D341Med (cell line): Measurements from ENCODE around the gene RAD51B.

ENCODE experiments used
- DNase-seq: peaks from one replicate; pipeline ENCODE4 v3.0.0; 2012; ENCODE audit warnings: low spot score

Gene RAD51B

GRCh38 chr14:68705741-68706283 lies 886.2 kb downstream of the RAD51B start:
- DNase-seq, result no peak

GRCh38 chr14:68707482-68707881 lies 887.9 kb downstream of the RAD51B start:
- no peak for DNase-seq

GRCh38 chr14:68708343-68708742 lies 888.8 kb downstream of the RAD51B start:
- DNase-seq, result no peak

DNA sequence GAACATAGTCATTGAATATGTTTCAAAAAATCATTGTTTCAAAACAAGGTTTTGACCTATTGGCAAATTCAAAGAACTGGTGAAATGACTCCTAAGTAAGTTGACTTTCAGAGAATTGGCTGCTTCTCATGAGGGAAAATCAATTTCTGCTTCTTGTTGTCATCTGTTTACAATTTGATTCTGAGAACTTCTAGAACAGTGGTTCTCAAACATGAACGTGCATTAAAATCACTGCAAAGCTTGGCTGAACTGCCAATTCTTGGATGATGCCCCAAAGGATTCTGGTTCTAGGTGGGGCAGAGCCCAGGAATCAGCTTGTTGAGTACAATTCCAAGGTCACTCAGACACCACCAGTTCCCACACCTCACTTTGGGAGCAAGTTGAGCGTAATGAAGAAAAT lies 889.4 kb downstream of the RAD51B start:
- DNase-seq, result no peak

DNA sequence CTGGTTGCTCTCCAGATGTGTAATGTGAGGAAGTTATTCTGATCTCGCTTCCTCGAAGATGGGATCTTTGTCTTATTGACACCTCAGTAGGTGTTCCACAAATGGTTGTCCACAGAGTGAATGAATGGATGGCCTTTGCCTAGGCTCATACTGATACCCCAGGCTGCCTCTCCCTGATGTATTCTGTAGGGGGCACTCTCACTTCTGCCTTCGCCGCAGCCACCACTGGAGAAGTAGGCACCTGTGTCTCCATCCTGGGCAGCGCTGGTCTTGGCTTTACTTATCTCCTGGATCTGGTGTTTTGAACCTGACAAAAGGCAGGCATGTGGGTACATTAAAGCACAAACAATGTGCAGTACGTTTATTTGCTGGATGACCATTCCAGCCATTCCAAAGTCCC lies 891.2 kb downstream of the RAD51B start:
- DNase-seq, result no peak

GRCh38 chr14:68711561-68712309 lies 892.2 kb downstream of the RAD51B start:
- no peak for DNase-seq

- no peak for DNase-seq
Observed at GRCh38 chr14:68712703-68713370, 893.3 kb downstream of the RAD51B start.

DNA sequence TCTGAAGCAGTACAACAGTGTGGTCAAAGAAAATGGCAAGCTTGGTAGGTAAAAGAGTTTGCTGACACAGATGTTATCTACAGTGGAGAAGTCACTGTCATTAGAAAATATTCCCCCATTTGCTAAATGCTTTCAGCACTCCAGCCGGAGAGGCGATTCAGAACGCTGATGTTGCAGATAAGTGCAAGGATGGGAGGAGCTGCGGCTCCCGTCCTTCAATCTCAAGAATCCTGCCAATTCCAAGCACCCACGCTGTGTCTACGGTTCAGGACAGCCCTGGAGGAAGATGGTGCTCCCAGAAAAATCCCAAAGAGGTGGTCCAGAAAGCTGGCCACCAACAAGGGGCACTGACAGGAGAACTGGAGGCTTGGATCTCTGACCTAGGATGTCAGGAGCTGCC lies 894.2 kb downstream of the RAD51B start:
- no peak for DNase-seq

GRCh38 chr14:68714991-68715924 lies 895.7 kb downstream of the RAD51B start:
- no peak for DNase-seq

- DNase-seq, result no peak
Observed at GRCh38 chr14:68716698-68717097, 897.1 kb downstream of the RAD51B start.

DNA sequence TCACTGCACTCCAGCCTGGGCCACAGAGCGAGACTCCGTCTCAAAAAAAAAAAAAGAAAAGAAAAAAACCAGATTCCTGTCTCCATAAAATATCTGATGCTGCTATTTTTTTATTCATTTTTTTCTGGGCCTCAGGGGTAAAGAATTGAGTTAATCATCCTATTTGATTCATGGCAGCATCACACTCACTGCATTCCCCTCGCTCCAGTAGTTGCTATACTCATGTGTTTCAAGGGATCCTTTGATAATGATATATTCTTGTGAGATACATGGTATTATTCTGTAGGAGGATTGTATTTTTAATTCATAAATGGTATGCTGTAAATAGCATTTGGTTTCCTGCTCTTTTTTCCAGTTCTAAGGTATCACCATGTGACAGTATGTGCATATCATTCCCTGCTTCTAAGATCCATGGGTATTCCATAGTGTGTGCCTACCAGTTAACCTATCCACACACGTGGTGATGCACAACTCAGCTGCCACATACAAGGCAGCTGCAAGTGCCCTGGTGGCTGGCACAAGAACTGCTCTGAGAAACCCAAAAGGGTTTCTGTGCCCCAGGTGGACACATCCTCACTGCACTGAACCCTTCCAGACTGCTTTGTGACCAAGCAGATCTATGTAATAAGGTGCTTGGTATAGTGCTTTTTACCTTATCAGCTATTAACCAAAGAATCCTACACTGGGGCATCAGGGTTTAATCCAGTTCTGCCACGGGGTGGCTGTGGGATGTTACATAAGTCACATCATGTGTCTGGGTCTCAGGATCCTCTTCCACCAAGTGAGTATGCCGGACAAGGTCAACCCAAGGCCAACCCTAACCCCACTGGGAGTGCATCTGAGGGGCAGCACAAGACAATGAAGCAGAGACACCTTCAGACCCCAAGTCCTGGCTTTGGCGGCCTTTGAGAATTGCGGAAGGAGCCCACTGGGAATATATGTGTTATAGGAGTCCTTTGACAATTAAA lies 898.7 kb downstream of the RAD51B start:
- DNase-seq, result no peak

- DNase-seq, result no peak
Observed at GRCh38 chr14:68719634-68720384, 900.2 kb downstream of the RAD51B start.

DNA sequence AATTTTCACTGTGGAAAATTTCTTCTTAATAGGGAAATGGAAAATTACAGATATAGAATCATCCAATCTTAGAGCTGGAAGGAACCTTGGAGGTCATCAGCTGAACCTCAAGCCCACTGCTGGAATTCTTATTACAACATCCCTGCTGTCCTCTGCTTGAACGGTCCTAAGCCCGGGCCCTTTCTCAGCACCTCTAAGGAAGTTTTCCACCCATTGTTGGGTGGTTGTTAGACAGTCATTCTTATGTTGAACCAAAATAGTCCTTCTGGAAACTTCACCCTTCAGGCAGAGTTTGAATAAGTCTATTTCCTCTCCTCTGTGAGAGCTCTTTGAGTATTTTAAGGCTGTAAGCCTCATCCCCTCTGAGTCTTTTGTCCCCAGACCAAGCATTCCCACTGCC lies 902.6 kb downstream of the RAD51B start:
- DNase-seq, result no peak

GRCh38 chr14:68722968-68723566 lies 903.5 kb downstream of the RAD51B start:
- DNase-seq, result no peak

DNA sequence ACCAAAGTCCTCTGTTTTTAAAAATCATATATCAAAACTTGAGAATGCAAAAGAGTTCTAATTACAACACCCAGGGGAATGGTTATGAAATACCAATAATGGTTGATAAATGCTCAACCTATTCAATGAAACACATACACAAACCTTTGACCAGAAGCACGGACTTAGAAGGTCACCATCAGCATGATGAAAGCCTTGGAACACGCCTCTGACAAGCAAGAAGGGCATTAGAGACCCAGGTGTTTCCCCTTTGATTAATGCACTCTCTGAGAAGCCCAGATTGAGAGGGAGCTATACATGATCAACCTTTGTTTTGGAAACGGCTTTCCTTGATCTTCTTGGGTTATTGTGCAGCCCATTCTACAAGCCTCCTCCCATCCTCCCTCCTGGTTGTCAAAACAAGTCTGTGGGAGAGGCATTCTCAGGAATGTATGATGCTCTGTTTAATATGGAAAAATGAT lies 904.3 kb downstream of the RAD51B start:
- DNase-seq, result no peak

DNA sequence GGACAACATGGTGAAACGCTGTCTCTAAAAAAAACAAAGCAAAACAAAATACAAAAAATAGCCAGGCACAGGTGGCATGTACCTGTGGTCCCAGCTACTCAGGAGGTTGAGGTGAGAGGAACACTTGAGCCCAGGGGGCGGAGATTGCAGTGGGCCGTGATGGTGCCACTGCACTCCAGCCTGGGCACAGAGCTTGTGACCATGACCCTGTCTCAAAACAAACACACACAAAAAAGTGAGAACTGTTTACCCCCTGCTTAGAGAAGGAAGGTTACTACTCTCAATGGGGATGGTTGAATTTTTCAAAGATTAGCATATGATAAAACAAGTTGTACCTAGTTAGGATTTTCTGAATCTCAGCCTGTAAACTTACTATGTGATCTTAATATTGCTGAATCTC lies 905.3 kb downstream of the RAD51B start:
- DNase-seq, result no peak

GRCh38 chr14:68726093-68726695 lies 906.6 kb downstream of the RAD51B start:
- no peak for DNase-seq

DNA sequence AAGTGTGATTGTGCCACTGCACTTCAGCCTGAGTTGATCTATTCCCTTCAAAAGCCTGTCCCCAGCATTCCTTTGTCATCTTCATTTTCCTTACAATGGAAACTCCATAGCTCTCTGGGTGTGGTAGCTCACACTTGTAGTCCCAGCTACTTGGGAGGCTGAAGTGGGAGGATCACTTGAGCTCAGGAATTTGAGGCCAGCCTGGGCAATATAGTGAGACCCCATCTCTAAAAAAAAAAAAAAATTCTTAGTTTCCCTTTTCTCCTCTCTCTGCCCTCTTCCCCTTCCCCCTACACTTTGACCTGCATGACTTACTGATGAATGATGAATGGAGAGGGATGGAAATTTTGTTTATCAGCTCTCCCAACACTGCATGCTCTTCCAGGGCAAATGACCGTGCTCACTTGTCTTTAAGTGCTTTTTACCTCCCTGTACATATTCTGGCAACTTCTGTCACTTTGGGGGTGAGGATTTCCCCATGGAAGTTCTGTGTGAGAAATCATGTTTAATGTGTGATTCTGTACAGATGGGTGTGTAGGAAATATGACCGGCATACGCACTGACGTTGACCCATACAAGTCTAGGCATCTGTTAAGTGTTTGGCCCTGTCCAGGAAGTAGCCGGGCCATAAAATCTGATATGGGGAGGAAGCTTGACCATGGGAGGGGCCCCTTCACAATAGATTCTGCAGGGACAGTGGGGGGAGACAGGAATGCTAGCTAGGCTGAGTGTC lies 907.9 kb downstream of the RAD51B start:
- no peak for DNase-seq
